UCSD-AML1 (cell line): ENCODE results near the gene SEMA3B.

ENCODE experiments used
- DNase-seq: peaks from one replicate; lab custom pipeline; 2025; ENCODE audit not compliant: unreplicated experiment; lab: John Stamatoyannopoulos, UW

Gene SEMA3B

DNA sequence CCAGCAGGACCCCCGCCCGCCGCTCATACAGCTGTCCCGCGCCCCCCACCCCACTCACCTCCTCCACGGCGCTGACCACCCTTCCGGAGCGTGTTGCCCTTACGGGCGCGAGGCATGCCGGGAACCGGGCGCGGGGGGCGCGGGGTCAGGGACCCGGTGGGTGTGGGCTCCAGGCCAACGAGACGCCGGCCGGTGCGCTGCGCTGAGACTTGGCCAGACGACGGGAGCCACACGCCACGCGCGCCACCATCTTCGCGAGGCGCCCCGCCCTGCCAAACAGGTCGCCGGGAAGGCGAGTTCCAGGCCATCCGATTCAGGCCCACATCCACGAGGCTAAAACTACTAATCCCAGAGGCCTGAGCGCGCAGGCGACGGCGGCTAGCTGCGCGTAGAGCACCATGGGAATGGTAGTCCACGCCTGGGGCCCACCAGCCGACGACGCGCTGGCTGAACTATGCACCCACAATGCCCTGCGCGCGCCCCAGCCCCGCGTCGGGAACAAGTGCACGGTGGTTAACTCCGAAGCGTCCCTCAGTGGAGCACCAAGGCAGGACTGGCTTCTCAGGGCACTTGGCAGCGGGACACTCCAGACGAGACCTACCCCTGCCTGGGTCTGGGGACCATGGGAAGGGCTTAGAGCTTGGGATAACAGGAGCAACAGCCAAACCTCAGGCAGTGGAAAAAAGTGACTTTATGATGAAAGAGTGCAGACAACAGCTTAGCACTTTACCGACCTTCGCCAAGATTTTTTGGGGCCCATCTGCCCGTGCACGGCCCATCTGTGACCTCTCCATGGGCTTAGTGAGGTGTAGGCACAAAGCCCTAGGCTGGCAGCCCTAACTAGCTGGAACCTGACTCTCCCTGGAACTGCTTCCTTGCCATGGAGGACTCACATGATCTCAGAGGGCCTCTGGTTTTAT, 23.5 kb downstream of the SEMA3B start, which contains the start of gene IFRD2:
TSS of gene IFRD2 (minus strand) at position 271 of the 920 bp plus-strand sequence. CDS start at position 116, 155 bp downstream.
- peak; percentile 97 for DNase-seq

DNA sequence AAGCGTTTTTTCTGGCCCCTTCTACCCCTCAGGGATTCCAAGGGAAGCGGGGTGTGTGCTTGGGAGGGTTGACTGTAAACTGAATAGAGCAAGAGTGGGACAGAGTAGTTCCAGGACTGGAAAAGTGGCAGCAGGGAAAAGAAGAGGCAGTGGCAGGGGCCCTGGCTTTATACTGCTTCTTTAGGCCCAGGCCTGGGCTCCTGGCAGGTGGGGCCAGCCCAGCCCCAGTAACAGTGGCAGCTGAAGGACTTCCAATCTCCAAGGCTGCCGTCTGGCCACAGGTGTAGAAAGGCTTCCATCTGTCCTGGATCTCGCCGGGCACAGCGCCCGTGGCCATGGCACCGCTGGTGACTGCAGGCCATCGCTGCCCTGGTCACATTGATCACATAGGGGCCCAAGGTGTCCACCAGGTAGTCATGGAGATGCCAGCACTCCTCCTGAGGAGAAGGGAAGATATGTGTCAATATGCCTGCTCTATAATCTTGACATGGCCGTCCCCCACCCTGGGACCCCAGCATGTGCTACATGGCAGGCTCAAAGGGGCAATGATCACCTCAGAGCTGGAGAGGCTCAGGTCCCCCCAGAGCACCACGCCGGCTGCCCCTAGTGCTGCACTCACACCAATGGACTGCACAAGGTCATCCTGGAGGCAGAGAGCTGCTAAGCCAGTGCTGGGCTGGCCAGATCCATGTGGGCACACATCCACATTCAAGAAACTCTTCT, 24.3 kb downstream of the SEMA3B start:
- no peak for DNase-seq

GRCh38 chr3:50294089-50294488, 25.1 kb downstream of the SEMA3B start:
- DNase-seq = no peak

- no peak for DNase-seq
Measured at GRCh38 chr3:50294492-50295403, 25.8 kb downstream of the SEMA3B start.

DNA sequence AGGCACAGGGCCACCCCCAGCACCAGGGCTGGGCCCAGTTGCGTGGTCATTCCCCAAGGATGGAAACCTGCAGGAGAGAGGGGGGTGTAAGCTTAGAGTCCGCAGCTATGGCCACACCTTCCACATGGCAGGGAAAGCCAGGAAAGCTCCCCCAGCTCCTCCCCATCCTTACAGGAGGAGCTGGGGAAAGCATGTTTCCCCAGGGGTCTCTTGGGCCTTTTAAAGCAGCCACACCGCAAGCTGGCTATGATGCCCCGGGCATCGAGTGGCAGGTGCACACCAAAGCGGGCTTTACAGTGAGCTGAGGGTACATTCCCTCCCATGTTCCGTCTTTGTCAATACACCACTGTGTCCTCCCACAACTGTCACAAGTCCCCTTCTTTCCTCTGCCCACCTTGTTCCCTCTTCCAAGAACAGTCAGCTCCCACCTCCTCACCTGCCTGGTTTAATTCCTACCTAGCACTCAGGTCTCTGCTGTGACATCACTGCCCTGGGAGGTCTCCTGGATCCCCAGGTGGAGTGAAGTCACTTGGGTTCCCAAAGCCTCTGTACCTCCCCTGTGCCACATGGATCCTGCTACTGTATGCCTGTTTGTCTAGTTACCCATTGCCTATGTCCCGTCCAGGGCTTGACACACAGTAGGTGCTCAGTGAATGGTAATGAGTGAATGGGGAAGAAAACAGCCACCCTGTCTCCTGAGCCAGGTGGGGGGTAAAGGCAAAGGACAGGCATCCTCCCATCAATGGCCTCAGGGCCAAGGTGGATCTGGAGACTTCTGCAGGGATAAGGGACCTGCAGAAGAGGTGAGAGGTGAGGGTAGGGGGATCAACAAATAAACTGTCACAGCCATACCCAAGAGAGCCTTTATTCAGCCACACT, 26.8 kb downstream of the SEMA3B start:
- DNase-seq = no peak

DNA sequence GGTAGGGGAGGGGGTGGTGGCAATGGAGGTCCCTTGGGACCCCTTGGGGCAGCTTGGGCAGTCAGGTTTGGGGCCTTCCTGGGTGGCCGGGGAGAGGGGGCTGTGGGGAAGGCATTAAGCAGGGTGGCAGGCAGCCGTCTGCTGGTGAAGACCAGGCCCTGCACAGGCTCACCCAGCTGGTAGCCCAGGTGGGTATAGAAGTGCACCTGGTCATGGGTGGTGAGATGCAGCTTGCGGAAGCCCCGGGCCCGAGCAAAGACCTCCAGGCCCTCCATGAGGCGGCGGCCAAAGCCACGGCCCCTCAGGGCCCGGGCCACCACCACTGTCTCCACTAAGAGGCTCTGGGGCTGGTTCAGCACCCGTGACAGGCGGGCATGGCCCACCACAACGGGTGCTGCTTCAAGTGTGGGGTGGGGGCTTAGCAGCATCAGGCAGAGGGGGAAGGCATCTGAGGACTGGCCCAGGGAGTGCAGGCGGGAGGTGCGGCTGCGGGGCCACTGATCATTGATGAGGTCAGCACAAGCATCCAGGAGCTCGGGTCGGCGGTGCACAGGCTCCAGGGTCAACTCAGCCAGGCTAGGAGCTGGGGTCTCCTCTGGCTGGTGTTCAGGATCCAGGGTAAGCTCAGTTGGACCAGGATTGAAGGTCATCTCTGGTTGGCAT, 27.9 kb downstream of the SEMA3B start:
- DNase-seq = no peak

DNA sequence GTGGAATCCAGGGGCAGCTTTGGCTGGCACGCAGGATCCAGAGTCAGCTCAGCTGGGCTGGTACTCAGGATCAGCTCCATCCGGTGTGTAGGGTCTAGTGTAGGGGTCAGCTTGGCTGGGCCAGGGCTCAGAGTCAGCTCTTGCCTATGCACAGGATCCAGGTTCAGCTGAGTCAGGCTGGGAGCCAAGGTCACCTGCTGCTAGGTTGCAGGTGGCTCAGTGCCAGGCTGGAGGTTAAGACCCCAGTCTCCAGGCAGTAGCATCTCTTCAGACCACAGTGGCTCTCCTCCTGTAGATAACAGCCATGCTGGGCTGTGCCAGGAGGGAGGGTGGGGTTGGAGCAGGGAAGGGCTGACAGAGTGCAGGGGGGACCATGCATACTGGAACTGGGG, 28.4 kb downstream of the SEMA3B start:
- no peak for DNase-seq

GRCh38 chr3:50297896-50298725, 29.2 kb downstream of the SEMA3B start:
- peak; percentile 66 for DNase-seq

DNA sequence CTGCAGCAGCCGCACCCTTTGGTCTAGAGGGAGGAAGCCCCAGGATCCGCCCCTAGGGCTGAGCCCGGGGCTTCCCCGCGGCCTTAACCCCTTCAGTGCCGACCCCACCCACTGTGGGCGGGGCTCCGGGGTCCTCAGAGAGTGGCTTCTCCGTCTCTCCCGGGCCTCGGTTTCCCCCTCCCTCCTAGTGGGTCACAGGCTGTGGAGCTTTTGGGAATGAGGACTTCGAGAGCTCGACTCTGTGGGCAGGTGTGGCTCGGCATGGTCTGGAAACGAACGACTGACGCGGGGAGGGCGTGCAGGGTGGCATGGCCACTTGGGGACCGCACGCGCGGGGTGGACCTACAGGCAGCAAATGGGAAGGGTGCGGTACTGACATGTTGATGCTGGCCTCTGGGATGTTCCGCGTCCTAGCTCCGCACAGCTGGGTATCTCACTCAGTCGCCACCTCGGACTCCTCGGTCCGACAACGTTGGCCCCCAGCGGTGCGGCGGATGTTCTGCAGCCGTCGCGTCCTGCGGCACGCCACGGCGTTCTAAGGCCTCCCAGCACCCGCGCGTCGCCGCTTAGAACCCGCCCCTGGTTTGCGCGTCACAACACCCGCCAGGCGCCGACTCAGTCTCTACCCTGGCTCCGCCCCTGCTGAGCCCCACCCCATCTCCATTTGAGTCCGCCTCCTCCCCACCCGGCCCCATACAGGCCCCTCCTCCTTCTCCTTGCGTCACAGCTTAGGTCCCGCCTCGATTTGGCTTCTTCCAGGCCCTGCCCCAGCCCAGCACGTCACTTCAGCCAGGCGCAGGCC, 30.1 kb downstream of the SEMA3B start, which contains the start of the genes HYAL3 and NAA80:
TSS of gene HYAL3 (minus strand) at position 570 of the 802 bp plus-strand sequence. CDS start 3,803 bp downstream, outside the sequence.
TSS of gene NAA80 (minus strand) at position 570 of the 802 bp plus-strand sequence. CDS start 1,942 bp downstream, outside the sequence.
- peak; percentile 99 for DNase-seq

GRCh38 chr3:50299638-50299928, 30.6 kb downstream of the SEMA3B start:
- no peak for DNase-seq

GRCh38 chr3:50299929-50300680, 31.2 kb downstream of the SEMA3B start:
- DNase-seq = peak; percentile 45

DNA sequence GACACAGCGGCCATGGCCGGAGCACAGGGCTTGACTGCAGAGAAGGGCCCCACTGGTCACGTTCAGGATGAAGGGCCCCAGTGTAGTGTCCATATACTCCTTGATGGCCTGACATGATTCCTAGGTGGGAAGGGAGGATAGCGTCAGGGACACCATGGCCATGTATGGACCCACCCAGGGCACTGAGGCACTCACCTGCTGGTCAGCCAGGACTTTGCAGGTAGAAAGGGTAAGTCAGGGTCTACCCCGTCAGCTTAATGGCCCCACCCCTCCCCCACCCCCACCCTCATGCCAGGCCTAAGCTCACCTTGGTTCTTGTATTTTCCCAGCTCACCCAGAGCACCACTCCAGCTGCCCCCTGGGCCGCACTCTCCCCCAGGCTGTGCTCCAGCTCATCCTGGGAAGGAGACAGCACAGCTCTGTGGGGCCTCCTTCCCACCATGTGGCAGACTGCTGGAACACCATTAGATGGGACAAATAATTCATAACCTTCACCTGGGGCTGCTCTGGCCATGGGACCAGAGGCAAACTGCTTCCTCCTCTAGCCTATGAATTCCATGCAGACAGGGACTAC, 31.8 kb downstream of the SEMA3B start:
- DNase-seq = no peak

- DNase-seq = no peak
Measured at GRCh38 chr3:50302095-50303012, 33.4 kb downstream of the SEMA3B start.

- peak; percentile 35 for DNase-seq
Measured at GRCh38 chr3:50303013-50303815, 34.3 kb downstream of the SEMA3B start, which contains the start of gene HYAL1. HYAL1 (minus strand) TSS chr3:50303574; CDS start chr3:50302956, 618 bp downstream.

GRCh38 chr3:50304601-50305000, 35.7 kb downstream of the SEMA3B start:
- DNase-seq = no peak
